Endodermal cell (in vitro differentiated cells): ENCODE data around the gene SCNN1A. TPM values are rescaled to one million over a fixed set of nuclear protein-coding genes. Genes with fewer than 3 reads are reported as not detected.

Source experiments
- DNase-seq: peaks from one replicate; pipeline ENCODE4 v3.0.0-alpha.2; 2017
- H3K27ac ChIP-seq: 2 replicates; pipeline ENCODE4 v1.5.1; 2013; ENCODE audit warnings: mild to moderate bottlenecking, low read depth, low read length, moderate library complexity
- H3K27me3 ChIP-seq: 2 replicates; pipeline ENCODE4 v1.6.1; 2013; ENCODE audit warnings: mild to moderate bottlenecking, low read length, moderate library complexity; ENCODE audit not compliant: insufficient read depth, control insufficient read depth, poor library complexity, severe bottlenecking
- H3K36me3 ChIP-seq: 2 replicates; pipeline ENCODE4 v1.7.0; 2013; ENCODE audit warnings: mild to moderate bottlenecking, low read length, moderate library complexity; ENCODE audit not compliant: control insufficient read depth, insufficient read depth
- H3K4me1 ChIP-seq: one replicate; pipeline ENCODE4 v1.7.0; 2013; ENCODE audit warnings: low read length; ENCODE audit not compliant: control insufficient read depth, insufficient read depth
- H3K4me3 ChIP-seq: 2 replicates; pipeline ENCODE4 v1.5.1; 2013; ENCODE audit warnings: mild to moderate bottlenecking, low read length, moderate library complexity
- H3K9ac ChIP-seq: 2 replicates; pipeline ENCODE4 v1.6.1; 2013; ENCODE audit warnings: mild to moderate bottlenecking, low read length, moderate library complexity; ENCODE audit not compliant: poor library complexity, severe bottlenecking; ENCODE audit errors: extremely low read depth
- H3K9me3 ChIP-seq: 2 replicates; pipeline ENCODE4 v1.6.1; 2013; ENCODE audit warnings: mild to moderate bottlenecking, low read length, moderate library complexity; ENCODE audit not compliant: control insufficient read depth
- H3K27ac Mint-ChIP-seq: 2 replicates; pipeline ENCODE4 v1.8.0; 2020; ENCODE audit warnings: mixed read lengths
- H3K27me3 Mint-ChIP-seq: 2 replicates; pipeline ENCODE4 v1.8.0; 2021; ENCODE audit warnings: mild to moderate bottlenecking, mixed read lengths; ENCODE audit not compliant: insufficient read depth
- H3K36me3 Mint-ChIP-seq: 2 replicates; pipeline ENCODE4 v1.8.0; 2020; ENCODE audit warnings: low read depth, mixed read lengths
- H3K4me1 Mint-ChIP-seq: 2 replicates; pipeline ENCODE4 v1.8.0; 2020; ENCODE audit warnings: mixed read lengths
- H3K4me3 Mint-ChIP-seq: 2 replicates; pipeline ENCODE4 v1.8.0; 2020; ENCODE audit warnings: mild to moderate bottlenecking, moderate library complexity, mixed read lengths
- H3K9me3 Mint-ChIP-seq: 2 replicates; pipeline ENCODE4 v1.8.0; 2020; ENCODE audit warnings: mild to moderate bottlenecking, mixed read lengths
- CTCF ChIP-seq: fragments of 200-600 bp; sonication (generic); conservative IDR thresholded peaks from 2 replicates; pipeline ENCODE4 v1.5.0; 2021; ENCODE audit warnings: antibody characterized with exemption, mild to moderate bottlenecking
- WGBS, 2 experiments: methylation state at CpG; one replicate each; pipeline versions ENCODE4 v1.1.5 to v1.1.7; 2013; ENCODE audit warnings: missing lambda C conversion rate in 2 of 2, mixed read lengths in 1 of 2; ENCODE audit not compliant: insufficient coverage in 1 of 2, insufficient read length in 1 of 2; 5-methylcytosine and 5-hydroxymethylcytosine counted together
- total RNA-seq, 2 donors: library from RNA; stranded (reverse); fragmentation: NEBNext Ultra II Directional in 1 of 2; extraction: Animal tissue kit (Norgen Biotek cat#: 25700) in 1 of 2; gene quantifications; 2 replicates in 1 of 2; 3 replicates in 1 of 2; pipeline ENCODE4 v1.2.1, GENCODE V29; 2021

The SCNN1A gene
- total RNA-seq, 2 donors from 2014 or later = 32.1 to 87.7 TPM

DNA sequence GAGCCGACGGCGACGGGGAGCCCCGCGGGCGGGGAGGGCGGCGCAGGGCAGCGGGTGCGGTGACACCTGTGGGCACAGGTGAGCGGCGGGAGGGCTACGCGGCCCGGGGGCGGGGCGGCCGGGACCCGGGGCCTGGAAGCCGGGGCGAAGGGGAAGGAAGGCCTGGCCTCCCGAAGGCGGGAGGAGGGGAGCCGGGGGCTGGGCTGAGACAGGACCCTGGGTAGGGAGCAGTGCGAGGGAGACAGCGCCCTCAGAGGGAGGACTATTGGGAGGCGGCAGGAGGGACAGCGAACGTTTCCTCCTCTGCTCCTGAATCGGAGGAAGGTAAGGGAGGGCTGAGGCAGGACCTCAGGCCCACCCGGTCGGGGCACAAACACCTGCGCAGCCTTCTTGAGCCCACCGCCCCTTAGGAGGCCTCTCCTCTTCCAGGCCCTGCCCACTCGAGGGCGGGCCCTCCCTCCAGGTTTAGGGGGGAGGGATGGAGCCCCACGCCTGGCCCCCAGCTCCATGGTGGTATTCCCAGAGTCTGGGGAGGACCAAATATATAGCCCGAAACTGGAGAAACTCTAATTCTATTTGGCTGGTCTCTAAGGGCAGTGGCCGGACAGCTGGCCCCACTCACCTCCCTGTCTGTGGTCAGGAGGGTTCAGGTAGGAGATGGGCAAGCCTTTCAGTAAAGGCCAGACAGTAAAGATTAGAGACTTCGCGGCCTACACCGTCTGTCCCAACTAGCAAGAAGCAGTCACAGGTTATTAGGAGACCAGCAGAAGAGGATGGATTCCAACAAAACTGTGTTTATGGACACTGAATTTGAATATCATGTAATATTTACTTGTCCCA, 64.4 kb downstream of the SCNN1A start:
- Mint-ChIP-seq H3K27ac (no peak overlapping the region), H3K9me3 (no peaks in the 10 kb centered on the region), H3K27me3 (peaks cover 24% of the 10 kb centered on the region), H3K4me3 (peak overlapping the region; percentile 61), H3K36me3 (peaks cover 22% of the 10 kb centered on the region), H3K4me1 (peaks cover 16% of the 10 kb centered on the region)
- TF ChIP-seq CTCF = peak; percentile 36
- DNase-seq = peak; percentile 93
- H3K4me3 ChIP-seq = peak overlapping the region; percentile 70
- peaks cover 16% of the 10 kb centered on the region for H3K27me3 ChIP-seq
- H3K9ac ChIP-seq = no peak overlapping the region
- no peaks in the 10 kb centered on the region for H3K36me3 ChIP-seq
- no peaks in the 10 kb centered on the region for H3K9me3 ChIP-seq
- no peaks in the 10 kb centered on the region for H3K4me1 ChIP-seq
- WGBS, 2 experiments = 15 to 30% methylated on average over 19 to 43 of the region's 43 CpGs
- H3K27ac ChIP-seq = no peak overlapping the region

DNA sequence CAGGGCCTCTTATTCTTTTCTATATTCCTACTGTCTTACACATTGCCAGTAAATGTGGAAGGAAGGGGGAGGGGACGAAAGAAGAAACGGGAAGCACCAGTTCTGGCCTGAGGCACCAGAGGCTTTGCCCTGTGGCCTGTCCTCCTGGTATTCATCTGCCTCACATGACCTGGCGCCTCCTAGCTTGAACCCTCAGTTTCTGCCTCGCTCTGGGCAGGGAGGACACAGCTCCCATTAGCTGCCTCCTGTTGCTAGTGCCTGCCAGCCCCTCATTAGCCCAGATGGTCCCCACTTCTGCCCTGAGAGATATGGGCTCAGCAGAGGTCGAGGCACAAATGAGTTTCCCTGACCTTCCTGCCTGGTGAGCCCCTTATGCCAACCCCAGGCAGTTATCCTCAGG, 67.8 kb downstream of the SCNN1A start:
- Histone ChIP-seq H3K27me3 (peaks cover 16% of the 10 kb centered on the region), H3K9me3 (no peaks in the 10 kb centered on the region), H3K9ac (no peak overlapping the region), H3K27ac (no peak overlapping the region), H3K4me3 (no peak overlapping the region), H3K4me1 (no peaks in the 10 kb centered on the region), H3K36me3 (no peaks in the 10 kb centered on the region)
- peaks cover 23% of the 10 kb centered on the region for H3K4me1 Mint-ChIP-seq
- H3K27me3 Mint-ChIP-seq = peaks cover 24% of the 10 kb centered on the region
- WGBS, 2 experiments = 79 to 93% methylated on average over 3 to 5 of the region's 5 CpGs
- no peaks in the 10 kb centered on the region for H3K36me3 Mint-ChIP-seq
- TF ChIP-seq CTCF = no peak
- H3K9me3 Mint-ChIP-seq = no peaks in the 10 kb centered on the region
- no peak overlapping the region for H3K4me3 Mint-ChIP-seq
- H3K27ac Mint-ChIP-seq = no peak overlapping the region
- no peak for DNase-seq

DNA sequence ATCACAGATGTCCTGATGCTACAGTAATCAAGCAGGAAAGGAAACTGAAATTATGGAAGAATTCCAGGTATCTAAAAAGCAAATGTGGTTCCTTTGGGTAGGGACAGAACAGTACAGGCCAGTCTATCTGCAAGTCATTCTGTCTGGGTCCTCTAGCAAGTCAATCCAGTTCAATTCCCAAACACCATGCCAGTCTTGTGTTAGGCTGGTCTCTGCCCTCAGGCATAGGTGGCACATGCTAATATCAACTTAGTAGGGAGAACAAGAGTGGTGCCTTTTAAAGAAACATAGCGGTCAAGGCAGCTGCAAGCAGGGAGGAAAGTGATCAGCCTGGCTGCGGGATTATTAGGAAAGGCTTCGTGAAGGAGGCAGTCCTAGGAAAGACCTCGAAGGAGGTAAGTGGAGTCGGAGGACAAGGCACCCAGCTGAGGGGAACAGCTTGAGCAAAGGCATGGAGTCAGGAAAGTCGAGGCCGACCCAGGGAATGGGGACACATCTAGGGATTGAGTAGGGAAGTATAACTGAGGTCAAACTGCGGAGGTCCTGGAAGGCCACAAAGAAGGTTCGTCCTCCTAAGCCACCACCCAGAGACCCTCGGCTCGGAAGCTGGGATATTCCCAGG, 68.7 kb downstream of the SCNN1A start:
- no peak overlapping the region for H3K9ac ChIP-seq

More for the DNA sequence above, 68.7 kb downstream of the SCNN1A start:
- Mint-ChIP-seq H3K27ac (no peak overlapping the region), H3K4me1 (peaks cover 17% of the 10 kb centered on the region), H3K36me3 (no peaks in the 10 kb centered on the region), H3K27me3 (peaks cover 24% of the 10 kb centered on the region), H3K9me3 (no peaks in the 10 kb centered on the region), H3K4me3 (no peak overlapping the region)
- no peaks in the 10 kb centered on the region for H3K4me1 ChIP-seq
- H3K27ac ChIP-seq = no peak overlapping the region
- no peaks in the 10 kb centered on the region for H3K36me3 ChIP-seq
- peaks cover 16% of the 10 kb centered on the region for H3K27me3 ChIP-seq
- 91 to 93% methylated on average over 11 of the region's 11 CpGs for WGBS, 2 experiments
- H3K9me3 ChIP-seq = no peaks in the 10 kb centered on the region
- no peak overlapping the region for H3K4me3 ChIP-seq
- DNase-seq = no peak
- TF ChIP-seq CTCF = no peak
